ENCODE data around the gene KIF5A.

The KIF5A gene

DNA sequence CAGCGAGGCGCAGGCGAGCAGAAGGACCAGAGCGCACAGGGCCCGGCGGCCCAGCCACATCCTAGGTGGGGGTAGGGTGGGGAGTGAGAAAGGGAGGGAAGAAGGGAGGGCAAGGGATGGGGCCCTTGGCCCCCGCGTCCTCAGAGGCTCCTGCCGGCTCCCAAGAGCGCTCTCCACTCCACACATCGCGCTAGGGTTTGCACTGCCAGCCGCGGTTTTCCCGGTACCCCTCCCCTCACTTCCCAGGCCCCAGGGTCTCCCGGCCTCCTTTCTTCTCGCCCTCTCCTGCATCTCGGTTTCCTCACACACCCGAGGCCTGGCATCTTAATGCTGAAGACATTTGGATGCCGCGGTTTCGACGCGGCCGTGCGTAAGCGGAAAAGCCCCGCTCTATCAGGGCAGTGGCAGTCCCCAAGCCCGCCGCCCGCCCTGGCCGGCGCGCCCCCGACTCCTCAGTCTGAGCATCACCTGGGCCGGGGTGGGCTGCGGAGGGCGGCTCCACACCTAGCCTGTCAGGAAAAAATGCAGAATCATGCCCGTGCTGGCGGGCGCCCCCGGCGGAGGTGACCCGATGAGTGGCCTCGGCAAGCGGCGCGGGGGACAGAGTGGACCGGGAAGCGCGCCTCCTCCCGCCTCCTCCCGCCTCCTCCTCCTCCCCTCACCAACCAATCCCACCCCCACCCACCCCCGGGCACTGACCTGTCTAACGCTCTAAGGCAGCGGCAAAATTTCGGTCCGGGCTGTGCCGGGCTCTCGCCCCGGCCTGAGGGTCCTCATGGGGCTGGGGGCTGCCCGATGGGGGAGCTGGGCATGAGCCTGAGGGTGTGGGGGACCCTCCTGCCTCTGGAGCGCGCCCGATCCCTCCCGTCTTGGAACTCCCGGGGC, 82.5 kb downstream of the KIF5A start:
- no peak for DNase-seq (ENCODE audit: low read depth)

DNA sequence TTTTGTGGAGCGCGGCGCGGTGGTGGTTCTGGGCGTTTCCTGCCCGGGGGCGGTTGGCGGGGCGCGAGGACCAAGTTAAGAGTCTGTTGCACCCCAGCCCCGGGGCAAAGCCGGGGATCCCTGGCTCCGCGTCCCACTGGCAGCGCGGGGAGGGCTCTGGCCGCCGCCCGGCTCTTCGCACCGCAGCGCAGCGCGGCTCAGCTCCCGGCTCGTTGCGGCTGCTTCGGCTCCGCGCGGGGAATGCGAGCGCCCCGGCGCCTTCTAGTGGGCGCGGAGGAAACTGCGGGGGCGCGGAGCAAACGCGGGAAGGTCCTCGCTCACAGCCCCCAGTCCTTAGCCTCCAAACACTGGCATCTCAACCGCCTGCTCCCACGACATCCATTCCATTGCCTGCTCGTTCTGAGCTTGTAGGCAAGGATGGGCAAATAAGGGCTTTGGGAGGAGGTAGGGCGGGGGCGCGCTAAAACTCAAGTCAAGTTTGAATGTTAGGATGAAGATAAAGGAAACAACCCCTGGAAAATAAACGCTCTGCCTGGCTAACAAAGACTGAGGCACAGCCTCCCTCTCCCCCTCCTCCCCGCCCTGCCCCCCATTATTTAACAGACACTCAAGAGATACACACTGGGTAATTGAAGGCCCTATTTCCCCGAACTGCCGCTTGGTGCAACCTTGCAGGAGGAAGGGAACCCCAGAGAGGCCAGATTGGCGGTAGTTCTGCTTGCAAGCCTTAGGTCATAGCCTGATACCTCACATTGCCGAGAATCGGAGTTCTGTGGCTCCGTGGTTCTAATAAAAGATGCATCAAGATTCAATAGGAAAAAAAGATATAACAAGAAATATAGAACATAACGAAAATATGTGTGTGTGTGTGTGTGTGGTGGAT, 83.4 kb downstream of the KIF5A start, which contains the start of gene B4GALNT1:
TSS of gene B4GALNT1 (minus strand) at position 244 of the 883 bp plus-strand sequence. CDS start 1,069 bp downstream, outside the sequence.
- peak; percentile 65 for DNase-seq (ENCODE audit: low read depth)

Data from iris pigment epithelial cell (primary cell).